Gastroesophageal sphincter (tissue), 3 donors: ENCODE data around the gene CYTH1.

ENCODE experiments used
- POLR2A ChIP-seq, 2 donors: fragments of 450-650 bp; IDR thresholded peaks; one replicate each; pipeline ENCODE4 v1.6.1; 2017; ENCODE audit warnings: antibody characterized with exemption in 2 of 2, mild to moderate bottlenecking in 2 of 2, moderate library complexity in 1 of 2
- POLR2AphosphoS5 ChIP-seq: sonication (generic); formaldehyde crosslinking; IDR thresholded peaks from one replicate; pipeline ENCODE4 v1.6.1; 2017; ENCODE audit warnings: antibody characterized with exemption
- TF ChIP-seq, protein P1 (sequence below), 4 experiments: fragments of 200-600 bp in 2 of 4; fragments of 450-650 bp in 2 of 4; sonication (generic) in 1 of 4; IDR thresholded peaks; one replicate each; pipeline ENCODE4 v1.5.1; 2017 to 2019; ENCODE audit warnings: antibody characterized with exemption in 4 of 4, mild to moderate bottlenecking in 2 of 4, moderate library complexity in 2 of 4

DNA sequence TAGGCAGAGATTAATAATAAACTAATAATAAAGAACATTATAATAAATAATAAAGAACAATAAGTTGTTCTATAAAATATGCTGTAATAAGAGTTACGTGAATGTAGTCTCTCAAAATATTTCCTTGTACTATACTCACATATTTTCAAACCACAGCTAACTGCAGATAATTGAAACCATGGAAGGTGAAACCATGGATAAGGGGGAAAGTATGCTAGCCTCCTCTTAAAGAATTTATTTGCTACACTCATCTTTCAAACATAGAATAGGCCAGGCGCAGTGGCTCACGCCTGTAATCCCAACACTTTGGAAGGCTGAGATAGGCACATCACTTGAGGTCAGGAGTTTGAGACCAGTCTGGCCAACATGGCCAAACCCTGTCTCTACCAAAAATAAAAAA is 18.5 kb downstream of the CYTH1 start:
- TF ChIP-seq, protein P1, sequence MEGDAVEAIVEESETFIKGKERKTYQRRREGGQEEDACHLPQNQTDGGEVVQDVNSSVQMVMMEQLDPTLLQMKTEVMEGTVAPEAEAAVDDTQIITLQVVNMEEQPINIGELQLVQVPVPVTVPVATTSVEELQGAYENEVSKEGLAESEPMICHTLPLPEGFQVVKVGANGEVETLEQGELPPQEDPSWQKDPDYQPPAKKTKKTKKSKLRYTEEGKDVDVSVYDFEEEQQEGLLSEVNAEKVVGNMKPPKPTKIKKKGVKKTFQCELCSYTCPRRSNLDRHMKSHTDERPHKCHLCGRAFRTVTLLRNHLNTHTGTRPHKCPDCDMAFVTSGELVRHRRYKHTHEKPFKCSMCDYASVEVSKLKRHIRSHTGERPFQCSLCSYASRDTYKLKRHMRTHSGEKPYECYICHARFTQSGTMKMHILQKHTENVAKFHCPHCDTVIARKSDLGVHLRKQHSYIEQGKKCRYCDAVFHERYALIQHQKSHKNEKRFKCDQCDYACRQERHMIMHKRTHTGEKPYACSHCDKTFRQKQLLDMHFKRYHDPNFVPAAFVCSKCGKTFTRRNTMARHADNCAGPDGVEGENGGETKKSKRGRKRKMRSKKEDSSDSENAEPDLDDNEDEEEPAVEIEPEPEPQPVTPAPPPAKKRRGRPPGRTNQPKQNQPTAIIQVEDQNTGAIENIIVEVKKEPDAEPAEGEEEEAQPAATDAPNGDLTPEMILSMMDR (IDR thresholded peaks at IDR 0.05): no peak
- no peak for TF ChIP-seq POLR2A (IDR thresholded peaks at IDR 0.05)
- no peak for TF ChIP-seq POLR2AphosphoS5
